ENCODE data around the gene FOXP4.

FOXP4 gene

GRCh38 chr6:41531016-41531415, 15.2 kb upstream of the FOXP4 start:
- ATAC-seq (ENCODE audit: low read depth), result no peak
- Histone ChIP-seq H3K36me3 (ENCODE audit: low read depth) (no peaks in the 10 kb centered on the region), H3K9me3 (ENCODE audit: severe bottlenecking) (no peaks in the 10 kb centered on the region), H3K4me3 (ENCODE audit: severe bottlenecking) (no peak overlapping the region), H3K27me3 (ENCODE audit: insufficient read depth, poor library complexity, severe bottlenecking) (no peaks in the 10 kb centered on the region), H3K4me1 (ENCODE audit: insufficient read depth, poor library complexity, severe bottlenecking) (no peaks in the 10 kb centered on the region), H3K27ac (ENCODE audit: poor library complexity, severe bottlenecking) (no peak overlapping the region)
- no peak for TF ChIP-seq CTCF (IDR thresholded peaks at IDR 0.05; ENCODE audit: poor library complexity, severe bottlenecking)
- DNase-seq (ENCODE audit: low spot score), result no peak

- ATAC-seq (ENCODE audit: low read depth) (no peak), DNase-seq (ENCODE audit: low spot score) (no peak)
- no peak for TF ChIP-seq CTCF (IDR thresholded peaks at IDR 0.05; ENCODE audit: poor library complexity, severe bottlenecking)
- H3K4me3 ChIP-seq (ENCODE audit: severe bottlenecking), result no peak overlapping the region
- H3K9me3 ChIP-seq (ENCODE audit: severe bottlenecking), result no peaks in the 10 kb centered on the region
- H3K27ac ChIP-seq (ENCODE audit: poor library complexity, severe bottlenecking), result no peak overlapping the region
- H3K27me3 ChIP-seq (ENCODE audit: insufficient read depth, poor library complexity, severe bottlenecking), result no peaks in the 10 kb centered on the region
- no peaks in the 10 kb centered on the region for H3K36me3 ChIP-seq (ENCODE audit: low read depth)
- peaks cover 7% of the 10 kb centered on the region for H3K4me1 ChIP-seq (ENCODE audit: insufficient read depth, poor library complexity, severe bottlenecking)
Observed at GRCh38 chr6:41531591-41532582, 14.3 kb upstream of the FOXP4 start.

GRCh38 chr6:41535766-41536165, 10.4 kb upstream of the FOXP4 start:
- ATAC-seq (ENCODE audit: low read depth) (no peak), DNase-seq (ENCODE audit: low spot score) (no peak)
- Histone ChIP-seq H3K27me3 (ENCODE audit: insufficient read depth, poor library complexity, severe bottlenecking) (no peaks in the 10 kb centered on the region), H3K4me1 (ENCODE audit: insufficient read depth, poor library complexity, severe bottlenecking) (peaks cover 18% of the 10 kb centered on the region), H3K36me3 (ENCODE audit: low read depth) (no peaks in the 10 kb centered on the region), H3K27ac (ENCODE audit: poor library complexity, severe bottlenecking) (no peak overlapping the region), H3K4me3 (ENCODE audit: severe bottlenecking) (no peak overlapping the region), H3K9me3 (ENCODE audit: severe bottlenecking) (no peaks in the 10 kb centered on the region)
- no peak for TF ChIP-seq CTCF (IDR thresholded peaks at IDR 0.05; ENCODE audit: poor library complexity, severe bottlenecking)

GRCh38 chr6:41536795-41537758, 9.1 kb upstream of the FOXP4 start:
- Histone ChIP-seq H3K4me3 (ENCODE audit: severe bottlenecking) (no peak overlapping the region), H3K27me3 (ENCODE audit: insufficient read depth, poor library complexity, severe bottlenecking) (no peaks in the 10 kb centered on the region), H3K4me1 (ENCODE audit: insufficient read depth, poor library complexity, severe bottlenecking) (peaks cover 18% of the 10 kb centered on the region), H3K36me3 (ENCODE audit: low read depth) (no peaks in the 10 kb centered on the region), H3K9me3 (ENCODE audit: severe bottlenecking) (no peaks in the 10 kb centered on the region), H3K27ac (ENCODE audit: poor library complexity, severe bottlenecking) (no peak overlapping the region)
- peak; percentile 85 for ATAC-seq (ENCODE audit: low read depth)
- no peak for TF ChIP-seq CTCF (IDR thresholded peaks at IDR 0.05; ENCODE audit: poor library complexity, severe bottlenecking)
- no peak for DNase-seq (ENCODE audit: low spot score)

Measured in RWPE2 (cell line).